Measurements from ENCODE around the gene PDLIM1. TPM values are rescaled to one million over a fixed set of nuclear protein-coding genes. Genes with fewer than 3 reads are reported as not detected.
"Not testable (repeated sequence)": the region's sequence is repeated elsewhere in the genome, so short reads cannot be mapped to it uniquely, and the experiment has no call there.

The PDLIM1 gene
- total and polyA plus RNA-seq, 9 donors, result 13.9 to 138 (median 35.3) TPM

GRCh38 chr10:95233377-95234034 is 57.3 kb downstream of the PDLIM1 start:
- no peaks in the 10 kb centered on the region for H3K36me3 ChIP-seq
- TF ChIP-seq EP300 (IDR thresholded peaks at IDR 0.05) (no peak), CTCF (IDR thresholded peaks at IDR 0.05) (no peak), POLR2A (IDR thresholded peaks at IDR 0.05) (no peak)
- no peaks in the 10 kb centered on the region for H3K4me1 ChIP-seq (ENCODE audit: insufficient read depth)
- no peak overlapping the region for H3K4me3 ChIP-seq
- H3K27ac ChIP-seq, result no peak overlapping the region
- no peaks in the 10 kb centered on the region for H3K27me3 ChIP-seq
- no peak for DNase-seq
- H3K9me3 ChIP-seq, result no peaks in the 10 kb centered on the region
- 73 to 91% (median 81%) methylated on average over 2 of the region's 2 CpGs for WGBS, 3 donors
- intact Hi-C loops (cut with DNase I), result no loop called here

- not testable (repeated sequence) for H3K27ac ChIP-seq
- 17 to 39% (median 30%) methylated on average over 36 of the region's 36 CpGs for WGBS, 3 donors
- DNase-seq, result peak in 2 of 5 donors; percentile 41
Measured at GRCh38 chr10:95230677-95231586, 59.9 kb downstream of the PDLIM1 start.

GRCh38 chr10:95229724-95230627 is 60.8 kb downstream of the PDLIM1 start:
- H3K4me3 ChIP-seq, result no peak overlapping the region
- H3K4me1 ChIP-seq (ENCODE audit: insufficient read depth), result no peaks in the 10 kb centered on the region
- no peaks in the 10 kb centered on the region for H3K27me3 ChIP-seq
- no peaks in the 10 kb centered on the region for H3K36me3 ChIP-seq
- TF ChIP-seq POLR2A (IDR thresholded peaks at IDR 0.05) (no peak), EP300 (IDR thresholded peaks at IDR 0.05) (no peak), CTCF (IDR thresholded peaks at IDR 0.05) (no peak)
- no peak for DNase-seq
- H3K27ac ChIP-seq, result no peak overlapping the region
- intact Hi-C loops (cut with DNase I), result no loop called here
- no peaks in the 10 kb centered on the region for H3K9me3 ChIP-seq
- 38 to 48% (median 46%) methylated on average over 10 of the region's 10 CpGs for WGBS, 3 donors

More at GRCh38 chr10:95230677-95231586, 59.9 kb downstream of the PDLIM1 start:
- H3K27me3 ChIP-seq; H3K4me1 ChIP-seq (ENCODE audit: insufficient read depth); intact Hi-C loops (cut with DNase I); H3K36me3 ChIP-seq; H3K9me3 ChIP-seq: not testable (repeated sequence)
- peak overlapping the region; percentile 24 for H3K4me3 ChIP-seq

GRCh38 chr10:95228934-95229723 is 61.7 kb downstream of the PDLIM1 start:
- H3K36me3 ChIP-seq; H3K4me1 ChIP-seq (ENCODE audit: insufficient read depth); H3K9me3 ChIP-seq; intact Hi-C loops (cut with DNase I); H3K27me3 ChIP-seq; H3K4me3 ChIP-seq; DNase-seq; H3K27ac ChIP-seq: not testable (repeated sequence)
- WGBS, 3 donors, result 73 to 79% (median 77%) methylated on average over 14 of the region's 14 CpGs

Data from ovary (tissue), 9 donors.